NCI-H446 (cell line): Measurements from ENCODE around the gene STX4.

Experiments used
- DNase-seq, 2 experiments: peaks; one replicate each; lab custom pipeline; 2025; lab: John Stamatoyannopoulos, UW

STX4 gene

GRCh38 chr16:31022544-31023251, 10.7 kb upstream of the STX4 start:
- DNase-seq: no peak

GRCh38 chr16:31023252-31023602, 10.1 kb upstream of the STX4 start:
- no peak for DNase-seq

GRCh38 chr16:31023627-31024226, 9.6 kb upstream of the STX4 start:
- DNase-seq: no peak

GRCh38 chr16:31025339-31025738, 8.0 kb upstream of the STX4 start:
- no peak for DNase-seq

- DNase-seq: no peak
These were observed 4.1 kb upstream of the STX4 start for GRCh38 chr16:31029272-31029671.

GRCh38 chr16:31031276-31031675, 2.1 kb upstream of the STX4 start:
- no peak for DNase-seq

- peak; percentile 74 to 82 for DNase-seq
These were observed 543 bp downstream of the STX4 start for GRCh38 chr16:31033709-31034492.

- no peak for DNase-seq
These were observed 3.3 kb downstream of the STX4 start for GRCh38 chr16:31036691-31037090.

- no peak for DNase-seq
These were observed 5.6 kb downstream of the STX4 start for GRCh38 chr16:31038993-31039392.

- no peak for DNase-seq
These were observed 9.5 kb downstream of the STX4 start for GRCh38 chr16:31042866-31043265.

- no peak for DNase-seq
These were observed 10.0 kb downstream of the STX4 start for GRCh38 chr16:31043352-31043751.

GRCh38 chr16:31043898-31044481, 10.6 kb downstream of the STX4 start:
- no peak for DNase-seq

GRCh38 chr16:31050280-31051030, 17.1 kb downstream of the STX4 start:
- no peak for DNase-seq

- no peak for DNase-seq
These were observed 18.8 kb downstream of the STX4 start for GRCh38 chr16:31052114-31052513.

- no peak for DNase-seq
These were observed 22.3 kb downstream of the STX4 start for GRCh38 chr16:31055613-31056012.

- no peak for DNase-seq
These were observed 27.9 kb downstream of the STX4 start for GRCh38 chr16:31061126-31061812.

- no peak for DNase-seq
These were observed 28.6 kb downstream of the STX4 start for GRCh38 chr16:31061813-31062440.

GRCh38 chr16:31063495-31063842, 30.1 kb downstream of the STX4 start:
- no peak for DNase-seq

- no peak for DNase-seq
These were observed 30.7 kb downstream of the STX4 start for GRCh38 chr16:31063843-31064611.

- no peak for DNase-seq
These were observed 31.6 kb downstream of the STX4 start for GRCh38 chr16:31064882-31065461.
